ENCODE data around the gene LRP5.
"Not testable (repeated sequence)": the region's sequence is repeated elsewhere in the genome, so short reads cannot be mapped to it uniquely, and the experiment has no call there.

LRP5 gene

GRCh38 chr11:68329978-68330699 is 17.7 kb downstream of the LRP5 start:
- DNase-seq = no peak

- DNase-seq = no peak
Observed at GRCh38 chr11:68330700-68331337, 18.4 kb downstream of the LRP5 start.

- DNase-seq = no peak
Observed at GRCh38 chr11:68331338-68331947, 19.1 kb downstream of the LRP5 start.

GRCh38 chr11:68332186-68332585 is 19.8 kb downstream of the LRP5 start:
- DNase-seq = no peak

- no peak for DNase-seq
Observed at GRCh38 chr11:68333173-68333572, 20.8 kb downstream of the LRP5 start.

GRCh38 chr11:68334923-68335322 is 22.5 kb downstream of the LRP5 start:
- no peak for DNase-seq

GRCh38 chr11:68335683-68336082 is 23.3 kb downstream of the LRP5 start:
- peak; percentile 41 to 54 (median 48) for DNase-seq

- DNase-seq = no peak
Observed at GRCh38 chr11:68336716-68337115, 24.3 kb downstream of the LRP5 start.

- DNase-seq = peak; percentile 71 to 80 (median 78)
Observed at GRCh38 chr11:68337399-68337835, 25.0 kb downstream of the LRP5 start.

- DNase-seq = no peak
Observed at GRCh38 chr11:68338051-68338780, 25.8 kb downstream of the LRP5 start.

- no peak for DNase-seq
Observed at GRCh38 chr11:68340003-68340767, 27.8 kb downstream of the LRP5 start.

GRCh38 chr11:68340784-68341556 is 28.6 kb downstream of the LRP5 start:
- no peak for DNase-seq

GRCh38 chr11:68341557-68342458 is 29.4 kb downstream of the LRP5 start:
- no peak for DNase-seq

- no peak for DNase-seq
Observed at GRCh38 chr11:68342459-68343158, 30.2 kb downstream of the LRP5 start.

GRCh38 chr11:68343761-68344256 is 31.4 kb downstream of the LRP5 start:
- DNase-seq = no peak

- not testable (repeated sequence) for DNase-seq
Observed at GRCh38 chr11:68344821-68345220, 32.4 kb downstream of the LRP5 start.

- DNase-seq = no peak
Observed at GRCh38 chr11:68345776-68346461, 33.5 kb downstream of the LRP5 start.

- DNase-seq = no peak
Observed at GRCh38 chr11:68346462-68346790, 34.0 kb downstream of the LRP5 start.

GRCh38 chr11:68347345-68347744 is 35.0 kb downstream of the LRP5 start:
- DNase-seq = no peak
